HUES64 (cell line): ENCODE results near the gene EPN1.
A peak's percentile ranks its signal among the peaks of the same experiment; 100 is the strongest.

Experiments
- H3K27ac ChIP-seq: 2 replicates; pipeline ENCODE4 v1.7.0; 2013; ENCODE audit warnings: low read depth, low read length, inconsistent platforms
- H3K27me3 ChIP-seq: 2 replicates; pipeline ENCODE4 v1.6.1; 2013; ENCODE audit warnings: mild to moderate bottlenecking, low read length; ENCODE audit not compliant: insufficient read depth
- H3K36me3 ChIP-seq: 2 replicates; pipeline ENCODE4 v1.6.1; 2013; ENCODE audit warnings: mild to moderate bottlenecking, low read length; ENCODE audit not compliant: insufficient read depth
- H3K4me1 ChIP-seq: 2 replicates; pipeline ENCODE4 v1.6.1; 2013; ENCODE audit warnings: mild to moderate bottlenecking, low read length, moderate library complexity; ENCODE audit not compliant: insufficient read depth
- H3K4me3 ChIP-seq: 2 replicates; pipeline ENCODE4 v1.5.1; 2013; ENCODE audit warnings: mild to moderate bottlenecking, low read length, moderate library complexity
- H3K9ac ChIP-seq: 2 replicates; pipeline ENCODE4 v1.6.1; 2013; ENCODE audit warnings: mild to moderate bottlenecking, low read depth, low read length
- H3K9me3 ChIP-seq: 2 replicates; pipeline ENCODE4 v1.6.1; 2013; ENCODE audit warnings: low read depth, low read length; ENCODE audit not compliant: insufficient read depth
- WGBS: fragments of 150-250, 120-280 bp; methylation state at CpG from one replicate; pipeline ENCODE4 v1.1.7; 2013; ENCODE audit warnings: missing lambda C conversion rate; 5-methylcytosine and 5-hydroxymethylcytosine counted together

Gene EPN1

GRCh38 chr19:55654868-55655647, 20.0 kb upstream of the EPN1 start, which contains the start of gene U2AF2:
Gene U2AF2, plus strand, starts transcription at chr19:55655035. Its CDS starts 70 bp downstream, at chr19:55655105.
- peak within 1 kb of the TSS; percentile 100 for H3K9ac ChIP-seq
- H3K36me3 ChIP-seq: peaks cover 19% of the 10 kb centered on the region
- no peaks in the 10 kb centered on the region for H3K27me3 ChIP-seq
- peaks cover 23% of the 10 kb centered on the region; the same call in 1 of the 2 replicates for H3K4me1 ChIP-seq
- WGBS: under 1% methylated on average over 86 of the region's 95 CpGs
- no peaks in the 10 kb centered on the region for H3K9me3 ChIP-seq
- peak within 1 kb of the TSS; percentile 100 for H3K27ac ChIP-seq
- peak within 1 kb of the TSS; percentile 78 for H3K4me3 ChIP-seq

DNA sequence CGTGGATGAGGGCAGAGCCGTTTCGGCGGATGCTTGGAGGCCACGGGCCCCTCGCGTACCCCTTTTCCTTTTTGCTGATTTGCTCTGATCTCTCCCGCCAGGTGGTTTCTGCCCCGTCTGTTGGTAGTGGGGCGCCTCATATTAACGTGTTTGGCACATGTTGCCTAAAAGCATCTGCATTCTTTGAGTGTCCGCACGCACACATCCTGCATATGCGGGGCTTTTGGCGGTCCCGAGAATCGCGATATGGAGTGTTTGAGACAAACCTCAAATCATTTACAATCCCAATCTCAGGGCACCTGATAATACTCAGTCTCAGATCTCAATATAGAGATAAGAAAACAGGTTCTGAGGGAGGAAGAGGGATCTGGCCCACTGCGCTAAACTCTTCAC, 19.4 kb upstream of the EPN1 start:
- H3K27ac ChIP-seq: peak overlapping the region; percentile 100
- H3K36me3 ChIP-seq: peaks cover 23% of the 10 kb centered on the region
- peaks cover 23% of the 10 kb centered on the region; the same call in 1 of the 2 replicates for H3K4me1 ChIP-seq
- no peaks in the 10 kb centered on the region for H3K27me3 ChIP-seq
- peak overlapping the region; percentile 100 for H3K9ac ChIP-seq
- no peaks in the 10 kb centered on the region for H3K9me3 ChIP-seq
- peak overlapping the region; percentile 78 for H3K4me3 ChIP-seq
- under 1% methylated on average over 19 of the region's 19 CpGs for WGBS

- Histone ChIP-seq H3K27ac (no peak overlapping the region), H3K4me3 (peak overlapping the region; percentile 78), H3K9ac (peak overlapping the region; percentile 100), H3K36me3 (peaks cover 32% of the 10 kb centered on the region), H3K9me3 (no peaks in the 10 kb centered on the region), H3K27me3 (no peaks in the 10 kb centered on the region), H3K4me1 (peaks cover 23% of the 10 kb centered on the region; the same call in 1 of the 2 replicates)
- WGBS: 69% methylated on average over 7 of the region's 7 CpGs
Observed at GRCh38 chr19:55656552-55656951, 18.5 kb upstream of the EPN1 start.

- 71% methylated on average over 18 of the region's 18 CpGs for WGBS
- no peaks in the 10 kb centered on the region for H3K27me3 ChIP-seq
- no peak overlapping the region for H3K27ac ChIP-seq
- no peaks in the 10 kb centered on the region for H3K9me3 ChIP-seq
- H3K4me1 ChIP-seq: peaks cover 23% of the 10 kb centered on the region; the same call in 1 of the 2 replicates
- H3K4me3 ChIP-seq: peak overlapping the region; percentile 78
- H3K9ac ChIP-seq: peak overlapping the region; percentile 100
- H3K36me3 ChIP-seq: peaks cover 38% of the 10 kb centered on the region
Observed at GRCh38 chr19:55656988-55657747, 17.9 kb upstream of the EPN1 start.

- Histone ChIP-seq H3K36me3 (peaks cover 55% of the 10 kb centered on the region), H3K27ac (no peak overlapping the region), H3K9ac (no peak overlapping the region; the same call in 1 of the 2 replicates), H3K9me3 (no peaks in the 10 kb centered on the region), H3K4me1 (peaks cover 23% of the 10 kb centered on the region; the same call in 1 of the 2 replicates), H3K27me3 (no peaks in the 10 kb centered on the region), H3K4me3 (no peak overlapping the region)
- WGBS: 96% methylated on average over 37 of the region's 37 CpGs
Observed at GRCh38 chr19:55658846-55659459, 16.1 kb upstream of the EPN1 start.

- H3K4me3 ChIP-seq: no peak overlapping the region
- no peaks in the 10 kb centered on the region for H3K9me3 ChIP-seq
- H3K36me3 ChIP-seq: peaks cover 63% of the 10 kb centered on the region
- H3K27ac ChIP-seq: no peak overlapping the region
- H3K9ac ChIP-seq: no peak overlapping the region
- H3K4me1 ChIP-seq: peaks cover 23% of the 10 kb centered on the region; the same call in 1 of the 2 replicates
- H3K27me3 ChIP-seq: no peaks in the 10 kb centered on the region
- 94% methylated on average over 7 of the region's 9 CpGs for WGBS
Observed at GRCh38 chr19:55659822-55660221, 15.2 kb upstream of the EPN1 start.

DNA sequence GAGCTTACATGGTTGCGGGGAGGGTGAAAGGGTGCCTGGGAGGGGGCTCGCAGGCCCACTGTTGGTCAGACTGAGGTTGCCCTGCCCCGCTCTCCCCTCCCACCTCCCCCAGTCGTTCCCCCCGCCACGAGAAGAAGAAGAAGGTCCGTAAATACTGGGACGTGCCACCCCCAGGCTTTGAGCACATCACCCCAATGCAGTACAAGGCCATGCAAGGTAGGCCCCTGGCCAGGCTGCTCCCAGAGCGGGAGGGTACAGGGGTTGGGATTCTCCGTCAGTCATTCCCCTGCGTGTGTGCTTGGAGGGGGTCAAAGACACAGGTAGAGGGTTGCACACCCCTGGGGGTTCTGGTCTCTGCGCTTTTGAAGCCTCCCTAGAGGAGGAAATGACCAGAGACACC, 14.6 kb upstream of the EPN1 start:
- peaks cover 68% of the 10 kb centered on the region for H3K36me3 ChIP-seq
- H3K27me3 ChIP-seq: no peaks in the 10 kb centered on the region
- no peak overlapping the region for H3K9ac ChIP-seq
- H3K9me3 ChIP-seq: no peaks in the 10 kb centered on the region
- peaks cover 23% of the 10 kb centered on the region; the same call in 1 of the 2 replicates for H3K4me1 ChIP-seq
- H3K4me3 ChIP-seq: no peak overlapping the region
- no peak overlapping the region for H3K27ac ChIP-seq
- 98% methylated on average over 12 of the region's 12 CpGs for WGBS

- 95% methylated on average over 16 of the region's 16 CpGs for WGBS
- H3K27ac ChIP-seq: no peak overlapping the region
- H3K4me1 ChIP-seq: peaks cover 23% of the 10 kb centered on the region; the same call in 1 of the 2 replicates
- H3K36me3 ChIP-seq: peaks cover 74% of the 10 kb centered on the region
- no peaks in the 10 kb centered on the region for H3K9me3 ChIP-seq
- H3K9ac ChIP-seq: no peak overlapping the region
- no peak overlapping the region for H3K4me3 ChIP-seq
- H3K27me3 ChIP-seq: no peaks in the 10 kb centered on the region
Observed at GRCh38 chr19:55660991-55661390, 14.0 kb upstream of the EPN1 start.

- no peaks in the 10 kb centered on the region for H3K9me3 ChIP-seq
- H3K36me3 ChIP-seq: peaks cover 82% of the 10 kb centered on the region
- H3K27ac ChIP-seq: no peak overlapping the region
- 90% methylated on average over 7 of the region's 7 CpGs for WGBS
- peaks cover 16% of the 10 kb centered on the region; the same call in 1 of the 2 replicates for H3K4me1 ChIP-seq
- no peak overlapping the region for H3K4me3 ChIP-seq
- no peak overlapping the region for H3K9ac ChIP-seq
- H3K27me3 ChIP-seq: no peaks in the 10 kb centered on the region
Observed at GRCh38 chr19:55661826-55662225, 13.2 kb upstream of the EPN1 start.

DNA sequence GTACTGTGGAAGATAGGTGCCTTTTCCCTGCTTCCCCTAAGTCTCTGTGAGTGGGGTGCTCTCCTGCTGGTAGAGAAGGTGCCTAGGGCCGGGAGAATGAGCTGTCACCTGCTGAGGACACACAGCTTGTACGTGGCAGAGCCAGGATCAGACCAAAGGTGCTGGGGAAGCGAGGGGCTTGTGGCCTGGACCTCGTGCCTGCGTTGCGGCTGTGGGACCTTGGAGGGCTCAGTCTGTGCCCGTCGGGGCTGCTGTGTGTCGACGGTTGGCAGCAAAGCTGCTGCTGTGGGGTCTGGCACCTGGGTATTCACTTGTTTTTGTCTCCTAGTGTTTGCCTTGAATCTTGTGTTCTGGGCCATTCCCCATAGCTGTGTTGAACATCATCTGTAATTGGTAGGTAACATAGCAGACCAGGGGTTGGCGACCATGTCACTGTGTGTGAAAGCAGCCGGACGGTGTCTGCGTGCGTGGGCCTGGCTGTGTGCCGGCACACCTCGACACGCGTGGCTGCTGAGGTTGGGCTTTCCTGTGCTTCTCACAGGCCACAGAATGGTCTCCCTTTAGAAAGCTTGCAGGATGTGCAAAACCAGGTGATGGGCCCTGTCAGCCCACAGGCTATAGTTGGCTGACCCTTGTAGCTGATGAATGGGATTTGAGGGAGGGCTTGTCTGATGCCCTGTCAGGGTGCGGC, 11.0 kb upstream of the EPN1 start:
- no peaks in the 10 kb centered on the region for H3K27me3 ChIP-seq
- H3K9ac ChIP-seq: no peak overlapping the region
- no peaks in the 10 kb centered on the region for H3K9me3 ChIP-seq
- H3K4me3 ChIP-seq: no peak overlapping the region
- H3K27ac ChIP-seq: no peak overlapping the region
- H3K36me3 ChIP-seq: peaks cover 94% of the 10 kb centered on the region
- H3K4me1 ChIP-seq: no peaks in the 10 kb centered on the region
- 91% methylated on average over 20 of the region's 20 CpGs for WGBS
